GM21526 (cell line): ENCODE data around the gene LRRC1.
"Not testable (repeated sequence)": the region's sequence is repeated elsewhere in the genome, so short reads cannot be mapped to it uniquely, and the experiment has no call there.

ENCODE experiments used
- ATAC-seq: cut with Tn5 transposase; IDR thresholded peaks from one replicate; pipeline ENCODE4 v1.9.1; 2021; ENCODE audit warnings: moderate library complexity; ENCODE audit not compliant: unreplicated experiment, low FRiP score

Gene LRRC1

DNA sequence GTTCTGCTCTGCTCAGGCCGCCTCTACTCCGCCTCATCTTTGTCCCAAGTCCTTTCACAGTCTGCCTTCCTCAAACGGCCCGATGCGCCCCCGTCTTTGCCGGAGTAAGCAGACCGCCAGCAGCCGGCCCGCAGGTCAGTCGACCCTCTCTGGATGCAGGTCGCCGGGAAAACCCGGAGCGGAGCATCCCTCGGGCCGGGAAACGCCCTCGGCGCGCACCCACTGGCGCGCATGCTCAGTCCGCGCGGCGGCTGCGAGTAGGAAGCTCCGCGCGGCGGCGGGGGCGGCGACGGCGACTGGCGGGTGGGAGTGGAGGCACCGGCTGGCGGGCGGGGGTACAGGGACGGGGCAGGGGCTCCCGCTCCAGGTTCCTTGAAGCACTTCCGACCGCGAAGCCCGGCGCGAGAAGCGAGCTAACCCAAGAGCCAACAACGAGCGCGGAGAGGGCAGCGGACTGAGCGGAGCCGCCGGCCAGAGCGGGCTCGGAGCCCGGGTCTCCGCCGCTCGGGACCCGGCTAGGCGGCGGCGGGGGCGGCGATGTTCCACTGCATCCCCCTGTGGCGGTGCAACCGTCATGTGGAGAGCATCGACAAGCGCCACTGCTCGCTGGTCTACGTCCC lies at the start of gene LRRC1:
TSS of gene LRRC1 (plus strand) at position 286 of the 620 bp plus-strand sequence. CDS start at position 538, 252 bp downstream.
- peak; percentile 73 for ATAC-seq

DNA sequence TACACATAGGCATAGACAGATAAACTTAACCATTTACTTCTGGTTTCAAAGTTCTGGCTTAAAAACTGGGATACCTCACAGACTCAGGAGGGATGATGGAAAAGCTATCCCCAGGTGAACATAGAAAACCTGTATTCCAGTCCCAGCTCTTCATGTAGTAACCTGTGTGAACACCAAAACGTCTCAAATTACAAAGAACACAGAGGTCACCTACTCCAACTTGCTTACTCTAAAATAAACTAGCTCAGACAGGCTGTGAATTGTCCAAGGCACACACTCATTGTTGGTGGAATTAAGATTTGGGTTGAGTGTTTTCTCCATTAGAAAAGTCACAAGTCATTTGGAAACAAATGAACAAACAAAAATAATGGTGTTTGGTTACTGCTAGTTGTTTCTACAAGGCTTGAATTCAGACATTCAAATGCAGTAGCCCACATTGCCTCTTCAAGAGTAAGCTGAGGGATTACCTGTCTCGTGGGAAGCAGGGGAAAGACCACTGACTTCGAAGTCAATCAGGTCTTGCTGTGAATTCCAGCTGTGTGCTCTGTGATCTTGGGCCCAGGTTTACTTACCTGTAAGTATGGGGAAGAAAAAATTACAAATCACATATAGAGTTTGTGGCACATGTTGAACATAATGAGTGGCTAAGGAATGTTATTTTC lies 48.2 kb upstream of the LRRC1 start:
- ATAC-seq: no peak

DNA sequence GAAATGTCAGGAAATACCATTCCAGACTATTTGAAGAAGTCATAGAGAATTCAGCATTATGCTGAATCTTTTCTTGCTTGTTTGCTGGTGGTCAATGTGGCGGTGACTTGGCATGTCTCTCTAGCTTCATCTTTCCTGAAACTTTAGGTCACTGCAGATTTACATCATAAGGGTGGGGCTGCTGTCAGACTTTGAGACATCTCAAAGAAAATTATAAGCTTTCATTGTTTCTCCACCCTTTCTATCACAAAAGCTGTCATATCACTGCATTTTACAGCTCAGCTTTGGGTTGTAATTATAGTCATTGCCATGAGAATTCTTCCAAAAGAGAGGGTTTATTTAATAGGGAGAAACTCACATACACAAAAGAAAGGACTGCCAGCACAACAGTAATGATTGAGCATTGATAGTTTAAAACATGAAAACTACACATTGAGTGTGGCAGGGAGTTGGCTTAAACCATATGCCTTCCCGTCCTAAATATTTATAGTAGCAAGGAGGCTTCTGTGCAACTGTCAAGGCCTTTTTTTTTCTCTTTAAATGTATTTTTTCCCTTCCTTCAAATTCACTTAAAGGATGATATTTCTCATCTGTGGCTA lies 44.7 kb upstream of the LRRC1 start:
- no peak for ATAC-seq

DNA sequence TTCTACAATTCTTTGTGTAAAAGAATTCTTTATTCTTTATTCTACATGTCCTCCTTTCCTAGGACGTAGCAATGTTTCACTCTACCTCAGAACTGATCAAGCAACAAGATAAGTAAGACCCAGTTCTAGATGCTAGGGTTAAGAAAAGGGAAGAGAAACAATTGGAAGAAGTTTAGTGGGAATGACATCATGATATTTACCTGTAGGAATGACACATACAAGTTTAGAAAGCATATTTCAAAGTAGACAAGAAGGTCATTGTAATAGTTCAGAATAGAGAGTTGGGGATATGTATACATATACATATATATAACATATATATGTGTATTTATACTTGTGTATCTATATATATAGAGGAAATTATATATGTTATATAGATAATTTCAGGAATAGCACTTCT lies 43.4 kb upstream of the LRRC1 start:
- ATAC-seq: no peak

DNA sequence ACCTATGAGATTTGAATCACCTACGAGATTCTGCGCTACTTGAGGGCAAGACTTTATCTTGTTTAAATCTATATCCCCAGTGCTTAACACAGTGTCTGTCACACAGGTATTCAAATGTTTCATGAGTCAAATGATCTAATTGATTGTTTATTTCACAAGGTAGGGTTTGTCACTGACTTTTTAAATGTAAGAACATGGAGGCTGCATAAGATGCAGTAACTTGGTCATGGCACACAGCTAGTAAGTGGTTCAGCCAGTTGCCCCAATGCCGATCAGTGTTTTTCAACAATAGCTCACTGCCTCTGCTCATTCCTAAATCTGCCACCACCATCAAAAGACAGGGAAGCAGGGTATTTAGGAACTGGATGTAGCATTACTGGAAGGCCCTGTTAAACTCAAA lies 42.4 kb upstream of the LRRC1 start:
- ATAC-seq: no peak

DNA sequence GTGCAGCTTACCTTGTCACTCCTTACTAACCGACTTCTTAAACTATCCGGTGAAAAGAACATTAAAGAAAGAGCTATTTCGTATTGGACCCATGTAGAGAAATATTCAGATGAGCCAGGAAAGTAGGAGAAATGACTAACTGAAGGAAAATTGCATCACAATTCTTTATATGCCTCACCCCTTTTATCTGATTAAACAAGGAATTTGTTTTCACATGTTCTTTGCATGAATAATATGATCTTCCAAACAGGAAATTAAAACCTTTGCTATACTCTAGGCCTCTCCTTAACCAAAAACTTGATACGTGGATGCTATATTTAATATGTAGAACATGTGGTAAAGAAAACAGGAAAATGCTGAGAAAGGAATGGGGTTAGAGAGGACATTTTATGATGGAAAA lies 41.9 kb upstream of the LRRC1 start:
- no peak for ATAC-seq

DNA sequence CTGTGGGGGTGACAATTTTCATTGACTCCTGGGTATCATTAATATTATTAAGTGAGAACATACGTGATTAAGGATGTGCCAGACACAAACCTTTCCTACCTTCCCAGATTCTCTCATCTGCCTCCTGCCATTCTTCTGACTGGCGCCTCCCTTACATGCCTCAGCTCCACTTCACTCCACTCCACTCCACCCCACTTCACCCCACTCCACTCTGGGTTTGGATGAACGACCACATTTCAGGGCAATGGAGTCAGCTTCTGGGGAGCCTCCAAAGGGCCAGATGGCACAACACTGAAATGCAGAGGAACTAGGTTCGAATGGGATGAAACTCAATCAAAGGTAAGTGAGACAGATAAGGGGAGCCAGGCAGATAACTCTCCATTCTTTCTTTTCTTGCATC lies 40.5 kb upstream of the LRRC1 start:
- no peak for ATAC-seq

DNA sequence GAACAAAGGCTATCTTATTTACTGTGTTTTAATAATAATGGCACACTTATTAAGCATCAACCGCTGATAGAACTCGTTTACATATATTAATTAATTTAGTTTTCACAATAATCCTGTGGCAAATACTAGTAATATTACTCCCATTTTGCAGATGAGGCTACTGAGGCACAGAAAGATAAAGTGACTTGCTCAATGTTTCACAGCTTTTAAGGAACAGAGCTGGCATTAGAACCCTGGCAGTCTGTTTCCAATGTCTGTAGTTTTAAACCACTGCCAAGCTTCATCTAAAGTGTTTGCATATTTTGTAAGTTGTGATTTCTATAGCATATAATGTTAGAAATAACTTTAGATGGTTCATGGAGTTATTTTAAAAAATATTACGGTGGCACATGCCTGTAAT lies 38.4 kb upstream of the LRRC1 start:
- ATAC-seq: no peak

DNA sequence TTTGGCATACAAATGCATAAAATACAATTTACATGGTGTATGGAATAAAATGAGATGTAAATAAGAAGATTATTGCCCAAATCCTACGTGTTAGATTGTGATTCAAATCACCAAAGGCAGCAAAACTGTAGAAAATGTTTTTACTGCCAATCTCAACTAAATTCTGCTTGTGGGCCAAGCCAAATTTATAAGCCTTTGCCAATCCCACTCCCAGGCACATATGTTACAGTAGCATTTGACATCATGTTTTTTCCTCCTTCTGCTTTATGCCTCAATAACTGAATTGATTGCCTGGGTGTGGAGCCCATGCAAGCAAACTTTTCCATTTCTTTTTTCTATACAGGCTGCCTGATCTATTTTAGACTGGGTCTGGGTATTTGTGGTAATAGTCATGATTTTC lies 36.3 kb upstream of the LRRC1 start:
- no peak for ATAC-seq

DNA sequence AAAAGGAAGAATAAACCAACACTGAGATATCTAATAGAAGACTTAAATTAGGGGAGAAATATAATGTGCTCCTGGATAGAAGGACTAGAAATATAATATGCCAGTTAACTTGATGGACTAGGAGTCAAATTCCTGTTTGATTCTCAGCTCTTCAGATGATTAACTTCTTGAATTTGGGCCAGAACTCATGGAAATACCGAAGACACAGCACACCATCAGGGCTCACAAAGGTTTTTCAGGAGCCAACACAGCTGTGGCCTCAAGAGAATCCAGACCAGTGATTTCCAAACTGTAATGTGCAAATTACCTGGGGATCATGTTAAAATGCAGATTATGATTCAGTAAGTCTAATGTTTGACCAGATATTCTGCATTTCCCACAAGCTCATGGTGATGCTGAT lies 33.8 kb upstream of the LRRC1 start:
- ATAC-seq: no peak

DNA sequence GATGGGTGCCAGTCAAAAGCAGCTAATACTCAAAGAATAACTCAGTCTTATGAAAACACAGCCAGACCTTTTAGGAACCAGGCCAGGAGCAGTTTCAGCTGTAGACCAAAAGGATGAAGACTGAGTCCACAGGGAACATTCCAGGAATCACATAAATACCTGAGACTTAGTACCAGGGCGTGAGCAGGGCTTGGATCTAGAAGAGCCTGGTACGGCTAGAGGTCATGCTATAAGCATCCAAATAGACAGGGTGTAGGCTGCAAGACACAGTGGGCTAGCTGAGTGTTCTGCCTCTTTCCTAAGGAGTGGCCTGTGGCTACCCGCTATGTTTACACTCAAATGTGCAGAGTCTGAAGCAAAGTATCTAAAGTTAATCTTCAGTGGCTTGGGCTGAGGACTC lies 29.5 kb upstream of the LRRC1 start:
- no peak for ATAC-seq

DNA sequence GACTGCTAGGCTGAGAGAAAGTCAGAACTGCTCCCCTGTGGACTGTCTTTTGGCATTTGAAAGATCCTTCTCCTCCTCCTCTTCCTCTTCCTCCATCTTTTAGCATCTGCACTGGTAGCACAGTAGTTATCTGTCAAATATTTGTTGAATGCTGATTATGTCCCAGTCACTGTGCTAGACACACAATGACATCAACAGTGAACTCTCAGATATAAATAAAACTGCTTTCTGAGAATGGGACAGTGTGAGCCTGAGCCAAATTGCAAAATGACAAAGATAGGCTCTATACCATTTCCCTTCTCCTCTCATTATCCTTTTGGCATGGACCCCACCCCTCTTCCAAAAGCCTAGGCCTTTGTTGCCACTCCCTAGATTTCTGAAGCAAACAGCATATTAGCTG lies 27.9 kb upstream of the LRRC1 start:
- ATAC-seq: no peak

DNA sequence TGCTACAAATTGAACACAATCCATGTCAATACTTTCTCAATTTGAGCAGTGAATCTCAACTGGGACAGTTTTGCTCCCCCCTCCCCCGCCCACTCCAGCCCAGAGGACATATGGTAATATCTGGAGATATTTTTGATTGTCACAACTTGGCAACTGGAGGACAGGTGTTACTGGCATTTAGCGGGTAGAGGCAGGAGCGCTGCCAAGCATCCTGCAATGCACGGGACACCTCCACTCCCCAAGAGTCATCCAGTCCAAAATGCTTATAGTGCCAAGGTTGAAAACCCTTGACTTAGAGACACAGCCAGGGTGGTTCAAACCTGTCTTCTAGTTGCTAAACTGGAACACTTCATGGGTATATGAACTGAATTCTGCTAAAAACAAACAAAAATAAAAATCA lies 26.9 kb upstream of the LRRC1 start:
- no peak for ATAC-seq

DNA sequence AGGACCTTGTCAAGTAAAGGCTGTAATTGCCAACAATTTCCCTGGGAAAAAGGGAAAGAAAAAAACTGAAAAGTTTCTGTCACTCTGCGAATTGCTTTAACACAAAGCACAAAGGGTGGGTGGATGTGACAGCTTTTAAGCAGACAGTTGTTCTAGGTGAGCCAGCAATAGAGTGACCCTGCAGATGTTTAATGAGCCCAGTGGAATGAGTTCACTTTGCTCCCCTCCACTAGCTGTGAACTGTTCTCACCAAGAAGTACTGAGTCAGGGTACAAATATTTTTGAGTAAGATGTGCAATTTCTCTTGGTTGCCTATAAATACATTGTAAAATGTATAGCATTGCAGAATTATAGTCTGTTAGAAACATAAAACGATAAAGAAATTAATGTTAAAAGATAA lies 26.2 kb upstream of the LRRC1 start:
- no peak for ATAC-seq

DNA sequence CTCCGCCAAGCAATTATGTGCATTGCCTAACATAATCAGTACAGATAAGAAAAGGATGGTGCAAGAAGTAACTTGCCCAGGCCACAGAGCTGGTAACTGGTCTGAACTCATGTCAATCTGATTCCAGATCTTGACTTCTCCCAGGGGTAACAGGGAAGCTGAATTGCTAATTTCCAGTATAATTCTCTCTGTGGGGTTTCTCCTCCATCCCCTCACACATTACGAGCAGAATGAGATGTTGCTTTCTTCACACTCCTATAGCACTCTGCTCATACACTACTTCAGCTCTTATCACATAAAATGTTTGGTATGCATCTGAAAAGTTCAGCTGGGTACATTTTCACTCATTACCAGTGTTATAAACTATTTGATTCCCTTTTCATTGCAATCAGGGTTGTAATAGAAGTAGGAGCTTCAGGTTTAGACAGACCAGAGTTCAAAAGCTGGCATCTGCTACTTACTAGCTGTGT lies 24.0 kb upstream of the LRRC1 start:
- no peak for ATAC-seq

DNA sequence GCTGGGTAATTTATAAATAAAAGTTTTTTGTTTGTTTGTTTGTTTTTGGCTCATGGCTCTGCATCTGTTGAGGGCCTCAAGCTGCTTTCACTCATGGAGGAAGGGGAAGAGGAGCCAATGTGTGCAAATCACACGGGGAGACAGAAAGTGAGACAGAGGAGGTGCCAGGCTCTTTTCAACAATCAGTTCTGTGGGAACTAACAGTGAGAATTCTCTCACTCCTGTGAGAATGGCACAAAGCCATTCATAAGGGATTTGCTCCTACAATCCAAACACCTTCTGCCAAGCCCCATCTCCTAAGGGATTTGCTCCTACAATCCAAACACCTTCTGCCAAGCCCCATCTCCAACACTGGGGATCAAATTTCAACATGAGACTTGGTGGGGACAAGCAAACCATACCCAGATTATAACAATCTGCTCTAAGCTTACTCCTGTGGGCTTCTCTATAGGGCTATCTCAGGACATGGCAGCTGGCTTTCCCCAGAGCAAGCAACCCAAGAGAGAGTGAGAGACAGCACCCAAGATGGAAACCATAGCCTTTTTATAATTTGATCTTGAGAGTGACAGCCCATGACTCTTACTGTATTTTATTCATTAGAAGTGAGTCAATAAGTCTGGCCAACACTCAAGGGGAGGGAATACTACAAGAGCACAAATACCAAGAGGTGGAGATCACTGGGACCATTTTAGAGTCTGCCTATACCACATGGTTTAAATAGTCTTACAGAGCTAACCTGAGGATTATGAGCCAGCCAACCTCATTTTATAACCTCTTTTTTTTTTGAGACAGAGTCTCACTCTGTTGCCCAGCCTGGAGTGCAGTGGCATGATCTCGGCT lies 22.8 kb upstream of the LRRC1 start:
- no peak for ATAC-seq

DNA sequence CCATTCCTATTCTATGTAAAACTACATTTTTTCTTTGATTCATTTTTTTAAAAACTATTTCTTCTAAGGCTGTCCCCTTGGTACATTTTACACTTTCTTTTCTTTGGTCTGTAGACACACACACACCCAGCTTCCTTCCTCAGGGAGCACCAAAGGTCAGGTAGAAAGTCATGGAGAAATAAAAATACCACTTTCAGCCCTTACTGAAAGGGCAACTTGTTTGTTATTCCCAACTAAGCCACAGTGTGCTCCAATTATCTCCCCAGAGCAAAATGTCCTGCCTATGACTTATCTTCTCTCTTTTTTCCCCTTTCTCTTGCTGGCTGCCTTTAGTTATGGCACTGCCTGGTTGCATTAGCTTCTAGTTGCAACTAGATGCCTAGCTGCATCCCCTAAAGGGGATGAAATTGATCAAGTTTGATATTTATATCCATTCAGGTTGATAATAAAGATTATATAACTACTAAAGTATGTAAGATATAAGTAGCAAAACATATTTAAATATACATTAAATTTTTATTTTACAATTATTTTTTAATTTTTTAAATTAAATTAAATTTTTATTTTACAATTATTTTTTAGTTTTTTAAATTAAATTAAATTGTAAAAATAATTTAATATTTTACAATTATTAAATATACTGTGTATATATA lies 21.6 kb upstream of the LRRC1 start:
- ATAC-seq: no peak

DNA sequence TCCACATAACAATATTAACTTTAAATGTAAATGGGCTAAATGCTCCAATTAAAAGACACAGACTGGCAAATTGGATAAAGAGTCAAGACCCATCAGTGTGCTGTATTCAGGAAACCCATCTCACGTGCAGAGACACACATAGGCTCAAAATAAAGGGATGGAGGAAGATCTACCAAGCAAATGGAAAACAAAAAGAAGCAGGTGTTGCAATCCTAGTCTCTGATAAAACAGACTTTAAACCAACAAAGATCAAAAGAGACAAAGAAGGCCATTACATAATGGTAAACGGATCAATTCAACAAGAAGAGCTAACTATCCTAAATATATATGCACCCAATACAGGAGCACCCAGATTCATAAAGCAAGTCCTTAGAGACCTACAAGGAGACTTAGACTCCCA lies 18.7 kb upstream of the LRRC1 start:
- ATAC-seq: not testable (repeated sequence)

DNA sequence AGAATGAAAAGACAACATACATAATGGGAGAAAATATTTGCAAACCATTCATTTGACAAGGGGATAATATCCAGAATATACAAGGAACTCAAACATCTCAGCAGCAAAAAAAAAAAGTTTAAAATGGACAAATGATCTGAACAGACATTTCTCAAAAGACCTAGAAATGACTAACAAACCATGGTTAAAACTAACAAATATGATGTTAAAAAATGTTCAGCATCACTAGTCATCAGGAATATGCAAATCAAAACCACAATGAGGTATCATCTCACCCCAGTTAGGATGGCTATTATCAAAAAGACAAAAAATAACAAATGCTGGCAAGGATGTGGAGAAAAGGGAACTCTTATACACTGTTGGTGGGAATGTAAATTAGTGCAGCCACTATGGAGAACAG lies 9.8 kb upstream of the LRRC1 start:
- not testable (repeated sequence) for ATAC-seq

DNA sequence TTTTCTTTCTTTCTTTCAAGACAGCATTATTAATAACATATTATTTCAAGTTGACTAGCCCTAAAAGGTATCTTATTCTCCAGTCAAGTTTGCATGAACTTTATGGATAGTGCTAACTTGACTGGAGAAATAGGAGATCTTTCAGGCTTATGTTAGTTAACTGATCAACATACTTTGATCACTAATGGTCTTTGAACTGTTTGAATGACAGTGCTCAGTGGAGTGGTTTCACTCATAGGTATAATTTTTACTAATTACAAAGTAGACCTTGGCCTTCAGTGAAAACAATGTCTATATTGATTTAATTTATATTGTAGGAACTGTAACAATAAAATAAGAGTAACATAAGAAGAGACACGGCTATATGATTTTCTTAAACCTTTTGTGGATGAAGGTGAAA lies 8.0 kb upstream of the LRRC1 start:
- ATAC-seq: no peak

DNA sequence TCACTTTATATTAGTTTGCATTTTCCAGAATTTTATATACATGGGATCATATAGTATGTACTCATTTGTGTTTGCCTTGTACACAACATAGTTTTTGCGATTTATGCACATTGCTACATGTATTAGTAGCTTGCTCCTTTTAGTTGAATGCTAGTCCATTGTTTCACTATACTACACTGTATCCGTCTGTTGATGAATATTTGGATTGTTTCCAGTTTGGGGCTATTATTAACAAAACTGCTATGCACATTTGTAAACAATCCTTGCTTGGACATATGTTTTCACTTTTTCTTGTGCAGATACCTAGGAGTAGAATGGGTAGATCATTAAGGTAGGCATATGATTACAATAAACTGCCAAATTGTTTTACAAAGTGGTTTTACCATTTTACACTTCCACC lies 3.9 kb upstream of the LRRC1 start:
- no peak for ATAC-seq
